AML-193 (cell line): ENCODE results near the gene PIAS2.
"Not testable (repeated sequence)": the region's sequence is repeated elsewhere in the genome, so short reads cannot be mapped to it uniquely, and the experiment has no call there.

Experiments used
- DNase-seq, 2 experiments: peaks; one replicate each; lab custom pipeline; 2025; lab: John Stamatoyannopoulos, UW

The PIAS2 gene

DNA sequence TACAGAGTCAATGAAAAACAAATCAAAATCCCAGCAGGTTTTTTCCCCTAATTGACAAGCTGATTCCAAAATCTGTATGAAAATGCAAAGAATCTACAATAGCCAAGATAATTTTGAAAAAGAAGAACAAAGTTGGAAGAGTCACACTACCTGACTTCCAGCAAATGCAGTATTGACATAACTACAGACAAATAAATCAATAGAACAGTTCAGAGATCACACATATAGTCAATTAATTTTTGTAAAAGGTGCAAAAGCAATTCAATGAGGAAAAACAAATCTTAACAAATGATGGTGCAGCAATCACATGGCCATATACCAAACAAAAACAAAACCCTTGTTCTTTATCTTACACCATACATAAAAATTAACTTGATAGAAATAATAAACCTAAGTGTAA is 85.9 kb downstream of the PIAS2 start:
- DNase-seq = no peak

DNA sequence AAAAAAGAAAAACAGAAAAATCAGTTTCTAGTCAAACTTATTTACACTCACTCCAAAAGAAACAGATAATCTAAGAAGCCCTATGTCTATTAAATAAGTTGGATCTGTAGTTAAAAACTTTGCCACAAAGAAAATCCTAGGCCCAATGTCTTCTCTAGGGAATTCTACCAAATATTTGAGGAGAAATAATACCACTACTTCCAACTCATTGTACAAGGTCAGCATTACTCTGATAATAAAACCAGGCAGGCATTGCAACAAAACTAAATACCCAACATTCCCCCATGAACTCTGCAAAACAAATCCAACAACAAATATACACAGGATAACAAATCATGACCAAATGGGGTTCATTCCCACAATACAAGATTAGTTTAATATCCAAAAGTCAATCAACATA is 86.7 kb downstream of the PIAS2 start:
- no peak for DNase-seq

DNA sequence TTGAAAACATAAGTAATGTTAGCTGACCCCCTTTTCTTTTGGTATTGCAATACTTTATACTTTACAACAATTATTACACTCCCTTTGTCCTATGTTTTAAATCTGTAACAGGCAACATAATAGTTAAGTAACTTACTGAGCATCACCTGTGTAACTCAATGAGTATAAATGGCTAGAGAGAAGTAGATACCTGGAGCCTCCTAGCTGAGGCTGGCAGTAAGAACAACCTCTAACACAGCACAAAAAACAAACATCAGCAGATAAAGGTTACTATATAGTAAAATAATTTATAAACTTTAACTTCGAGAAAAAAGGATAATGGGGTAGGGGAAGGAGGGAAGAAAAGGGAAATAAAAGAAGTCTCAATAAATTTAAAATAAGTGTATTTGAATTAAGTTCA is 87.4 kb downstream of the PIAS2 start:
- DNase-seq = no peak

GRCh38 chr18:46829531-46829930 is 87.8 kb downstream of the PIAS2 start:
- DNase-seq = no peak

DNA sequence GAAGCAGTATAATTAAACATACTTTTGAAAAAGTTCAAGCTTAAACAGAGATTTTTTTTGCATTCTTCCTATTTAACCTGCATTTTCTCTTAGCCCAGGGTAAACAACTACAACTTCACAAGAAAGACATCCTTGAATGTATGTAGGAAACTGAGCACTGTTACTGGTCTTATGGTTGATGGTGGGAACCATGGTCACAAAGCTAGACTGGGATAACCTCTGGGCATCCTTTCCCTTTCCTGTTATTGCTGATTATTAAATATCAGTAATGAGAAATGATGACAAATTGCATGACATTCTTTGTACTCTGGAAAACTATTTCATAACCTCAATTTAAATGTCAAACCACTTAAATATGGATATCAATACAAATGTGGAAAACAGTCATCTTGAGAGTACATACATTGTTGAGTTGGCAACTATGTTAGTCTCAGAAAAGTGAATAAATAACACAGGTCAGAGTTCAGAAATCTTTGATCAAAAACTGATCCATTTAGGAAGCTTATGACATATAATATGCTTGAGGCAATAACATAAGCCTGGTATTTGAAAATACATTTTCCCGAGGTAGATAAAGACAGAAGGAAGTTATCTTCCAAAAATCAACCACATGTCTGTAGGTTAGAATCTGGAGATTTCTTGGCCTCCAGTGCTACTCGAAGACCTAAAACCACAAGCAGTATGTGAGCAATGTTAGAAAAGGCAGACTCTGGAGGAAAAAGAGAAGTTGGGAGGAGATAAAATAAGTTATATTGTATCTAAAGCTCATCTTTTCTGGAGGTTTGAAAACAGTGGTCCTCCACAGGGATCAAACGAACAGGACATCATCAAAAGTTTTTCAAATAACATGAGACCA is 95.2 kb downstream of the PIAS2 start:
- DNase-seq = no peak

- no peak for DNase-seq
These were observed 96.4 kb downstream of the PIAS2 start for GRCh38 chr18:46820863-46821262.

GRCh38 chr18:46815661-46816060 is 101.6 kb downstream of the PIAS2 start:
- no peak for DNase-seq

GRCh38 chr18:46814399-46814798 is 102.9 kb downstream of the PIAS2 start:
- no peak for DNase-seq

GRCh38 chr18:46812311-46812710 is 105.0 kb downstream of the PIAS2 start:
- no peak for DNase-seq

DNA sequence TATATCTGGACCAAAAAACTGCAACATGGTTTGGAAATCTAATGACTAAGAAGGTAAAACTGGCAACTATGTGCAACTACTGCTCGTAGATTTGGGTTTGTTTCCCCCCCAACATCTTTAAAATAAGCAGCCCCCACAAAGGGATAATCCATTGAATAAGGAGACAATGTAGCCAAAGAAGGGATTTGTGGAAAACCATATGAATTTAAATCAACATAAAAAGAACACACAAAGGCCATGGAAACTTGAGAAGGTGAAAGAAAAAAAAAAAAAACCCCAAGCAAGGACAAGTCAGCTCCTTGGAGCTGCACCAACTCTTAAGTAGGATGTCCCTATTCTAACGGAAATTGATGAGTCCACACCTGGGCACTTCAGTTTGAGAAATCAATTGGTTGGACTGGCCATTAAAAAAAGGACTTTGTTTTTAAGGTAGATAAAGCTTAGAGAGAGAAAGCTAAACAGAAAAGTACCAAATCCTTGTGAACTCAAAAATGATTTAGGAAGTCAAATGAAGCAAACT is 106.8 kb downstream of the PIAS2 start:
- no peak for DNase-seq

- DNase-seq = no peak
These were observed 108.2 kb downstream of the PIAS2 start for GRCh38 chr18:46809145-46809544.

DNA sequence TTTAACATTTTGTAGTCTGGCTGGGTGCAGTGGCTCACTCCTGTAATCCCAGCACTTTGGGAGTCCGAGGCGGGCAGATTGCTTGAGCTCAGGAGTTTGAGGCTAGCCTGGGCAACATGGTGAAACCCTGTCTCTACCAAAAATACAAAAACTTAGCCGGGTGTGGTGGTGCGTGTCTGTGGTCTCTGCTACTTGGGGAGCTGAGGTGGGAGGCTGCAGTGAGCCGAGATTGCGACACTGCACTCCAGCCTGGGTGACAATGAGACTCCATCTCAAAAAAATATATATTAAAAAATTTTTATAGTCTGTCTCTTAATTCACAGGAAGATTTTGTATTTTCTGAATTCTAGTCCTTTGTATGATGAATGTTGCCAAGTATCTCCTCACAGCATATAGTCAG is 121.4 kb downstream of the PIAS2 start:
- not testable (repeated sequence) for DNase-seq

- no peak for DNase-seq
These were observed 122.7 kb downstream of the PIAS2 start for GRCh38 chr18:46794607-46795006.

DNA sequence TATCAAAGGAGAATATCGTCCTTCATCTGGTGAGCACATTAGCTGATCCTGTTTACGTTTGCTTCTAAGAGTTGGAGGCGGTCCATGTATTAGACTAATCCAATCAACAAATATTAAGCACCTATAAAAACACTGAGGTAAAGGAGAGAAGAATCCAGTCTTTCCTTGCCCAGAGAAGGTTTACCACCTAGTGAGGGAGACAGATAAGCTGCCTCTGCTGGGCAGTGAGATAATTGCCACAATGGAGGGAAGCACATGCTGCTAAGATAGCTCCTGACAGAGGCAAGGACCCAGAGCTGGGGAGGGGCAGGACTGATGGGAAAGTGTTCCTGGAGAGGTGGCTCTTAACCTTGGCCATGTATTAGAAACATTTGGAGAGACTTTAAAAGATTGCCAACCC is 123.7 kb downstream of the PIAS2 start:
- no peak for DNase-seq

DNA sequence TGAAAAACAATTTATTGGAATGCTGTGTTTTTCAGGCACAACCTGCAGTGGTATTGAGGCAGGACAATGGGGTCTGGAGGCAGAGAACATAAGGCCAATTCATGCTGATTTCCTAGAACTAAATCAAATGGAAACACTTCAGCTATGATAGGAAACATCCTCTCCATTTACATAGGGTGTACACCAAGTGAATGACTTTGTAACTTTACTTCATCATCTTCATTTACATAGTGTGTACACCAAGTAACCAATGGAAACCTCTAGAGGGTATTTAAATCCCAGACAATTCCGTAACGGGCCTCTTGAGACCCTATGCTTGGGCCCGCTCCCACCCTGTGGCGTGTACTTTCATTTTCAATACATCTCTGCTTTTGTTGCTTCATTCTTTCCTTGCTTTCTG is 128.2 kb downstream of the PIAS2 start:
- DNase-seq = no peak

GRCh38 chr18:46787674-46788073 is 129.6 kb downstream of the PIAS2 start:
- no peak for DNase-seq

DNA sequence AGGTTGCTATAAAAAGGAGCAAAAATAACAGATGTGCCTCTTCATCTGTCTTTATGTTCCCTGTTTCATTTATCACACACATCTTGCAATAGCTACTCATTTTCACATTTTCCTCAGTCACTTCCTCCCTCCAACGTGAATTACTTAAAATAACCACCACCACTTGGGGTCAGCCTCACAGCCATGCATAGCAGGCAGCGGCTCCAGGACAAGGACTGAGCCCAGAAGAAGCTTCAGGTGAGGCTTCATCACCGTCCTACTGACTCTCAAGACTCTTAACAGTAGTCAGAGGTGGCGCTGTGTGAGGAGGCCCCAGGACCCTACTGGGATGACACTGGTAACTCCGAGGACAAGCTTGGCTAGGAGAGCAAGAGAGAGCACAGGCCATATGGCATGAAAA is 144.9 kb downstream of the PIAS2 start:
- peak in 1 of 2 experiments; percentile 18 for DNase-seq

GRCh38 chr18:46771141-46771540 is 146.2 kb downstream of the PIAS2 start:
- DNase-seq = no peak

DNA sequence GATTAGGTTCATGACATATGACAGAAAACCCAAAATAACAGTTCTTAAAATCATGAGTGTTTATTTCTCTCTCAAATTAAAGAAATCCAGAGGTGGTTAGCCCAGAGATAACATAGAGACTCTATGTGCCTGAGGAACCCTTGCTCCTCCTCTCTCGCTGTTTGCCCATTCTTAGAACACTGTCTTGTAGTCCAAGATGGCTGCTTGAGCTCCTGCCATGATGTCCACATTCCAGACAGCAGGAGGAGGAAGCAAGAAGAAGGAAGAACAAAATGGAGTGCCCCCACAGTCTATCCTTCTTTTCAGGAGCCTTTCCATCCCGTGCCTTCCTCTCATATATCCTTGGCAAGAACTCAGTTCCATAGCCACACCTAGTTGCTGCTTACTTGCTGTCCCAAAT is 146.6 kb downstream of the PIAS2 start:
- no peak for DNase-seq

DNA sequence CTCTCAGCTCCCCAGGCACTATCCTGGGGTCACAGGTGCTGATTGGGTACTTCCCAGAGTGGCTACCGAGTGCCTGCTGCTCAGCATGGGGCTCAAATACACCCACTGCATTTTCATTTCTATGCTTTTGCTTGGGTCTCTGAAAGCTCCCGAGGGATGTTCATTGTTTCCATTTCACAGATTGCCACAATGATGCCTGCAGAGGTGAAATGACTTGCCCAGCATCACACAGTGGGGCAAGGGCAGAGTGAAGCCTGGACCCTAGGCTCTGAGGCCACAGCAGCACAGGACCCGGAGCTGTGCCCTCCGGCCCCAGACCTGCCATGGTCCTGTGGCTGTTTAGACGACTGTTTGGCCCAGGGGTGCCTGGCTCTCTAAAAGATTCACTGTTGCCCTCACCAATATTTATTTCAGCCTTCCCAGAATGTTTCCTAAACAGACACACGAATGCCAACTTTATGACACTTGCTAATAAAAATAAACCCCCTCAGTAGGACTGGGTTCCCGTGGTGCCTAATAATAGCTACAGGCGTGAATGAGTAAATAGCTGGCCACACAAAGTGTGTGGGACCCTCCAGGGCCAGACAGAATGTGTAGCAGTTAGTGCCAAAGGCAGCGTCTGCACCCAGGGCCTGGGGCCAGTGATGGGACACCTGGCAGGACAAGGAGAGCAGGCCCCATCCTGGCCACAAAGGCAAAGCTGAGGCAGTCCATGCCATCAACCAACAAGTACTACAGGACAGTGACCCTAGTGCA is 149.0 kb downstream of the PIAS2 start:
- DNase-seq = no peak

- DNase-seq = no peak
These were observed 150.1 kb downstream of the PIAS2 start for GRCh38 chr18:46767217-46767616.

GRCh38 chr18:46764586-46764985 is 152.7 kb downstream of the PIAS2 start:
- DNase-seq = no peak
